ENCODE results near the gene SNRPA1. TPM values are rescaled to one million over a fixed set of nuclear protein-coding genes. Genes with fewer than 3 reads are reported as not detected.

Gene SNRPA1
- total and polyA plus RNA-seq, 2 of the 13 experiments (the other 11 are each of a cell fraction or from before 2014, with no cell fraction given): 41.2 to 108 TPM

DNA sequence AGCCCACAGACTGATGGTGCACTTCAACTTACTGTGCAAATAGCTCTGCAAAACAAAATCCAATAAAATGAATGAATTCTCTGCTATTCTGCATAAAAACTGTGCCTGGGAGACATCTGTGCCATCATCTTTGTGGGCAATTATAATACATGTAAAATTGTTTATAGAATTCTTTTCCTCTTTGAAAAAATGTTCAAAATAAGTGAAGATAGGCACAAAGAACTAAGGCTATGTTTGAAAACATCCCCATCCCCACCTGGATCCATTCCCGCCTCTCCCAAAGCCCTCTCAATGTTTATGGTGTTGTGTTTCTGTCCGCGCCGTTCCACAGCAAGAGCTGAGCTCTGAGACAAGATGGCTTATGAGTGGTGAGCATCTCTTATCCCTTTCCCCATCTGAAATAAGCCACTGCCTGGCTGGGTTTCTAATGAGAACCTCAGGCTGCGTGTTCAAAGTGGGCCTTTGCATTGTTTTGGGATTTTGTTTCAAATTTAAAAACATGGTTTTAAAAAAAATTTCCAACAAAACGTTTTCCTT lies 22.4 kb upstream of the SNRPA1 start (continued):
- TF ChIP-seq CAMTA2 (CRISPR knock-in tag; IDR thresholded peaks at IDR 0.05; ENCODE audit: borderline replicate concordance) (no peak), ZSCAN31 (CRISPR knock-in tag; IDR thresholded peaks at IDR 0.05; ENCODE audit: low read depth) (no peak), SMARCC2 (IDR thresholded peaks at IDR 0.05) (no peak), ZSCAN22 (CRISPR knock-in tag; IDR thresholded peaks at IDR 0.05) (no peak), FOXJ3 (CRISPR knock-in tag; IDR thresholded peaks at IDR 0.05; ENCODE audit: borderline replicate concordance) (no peak), SMAD9 (CRISPR knock-in tag; IDR thresholded peaks at IDR 0.05) (no peak), SP1 (IDR thresholded peaks at IDR 0.05) (no peak), SP1 (CRISPR knock-in tag; IDR thresholded peaks at IDR 0.05) (no peak), HOXD1 (CRISPR knock-in tag; IDR thresholded peaks at IDR 0.05) (no peak), NFRKB (IDR thresholded peaks at IDR 0.05) (no peak)
- TF ChIP-seq, protein P1, sequence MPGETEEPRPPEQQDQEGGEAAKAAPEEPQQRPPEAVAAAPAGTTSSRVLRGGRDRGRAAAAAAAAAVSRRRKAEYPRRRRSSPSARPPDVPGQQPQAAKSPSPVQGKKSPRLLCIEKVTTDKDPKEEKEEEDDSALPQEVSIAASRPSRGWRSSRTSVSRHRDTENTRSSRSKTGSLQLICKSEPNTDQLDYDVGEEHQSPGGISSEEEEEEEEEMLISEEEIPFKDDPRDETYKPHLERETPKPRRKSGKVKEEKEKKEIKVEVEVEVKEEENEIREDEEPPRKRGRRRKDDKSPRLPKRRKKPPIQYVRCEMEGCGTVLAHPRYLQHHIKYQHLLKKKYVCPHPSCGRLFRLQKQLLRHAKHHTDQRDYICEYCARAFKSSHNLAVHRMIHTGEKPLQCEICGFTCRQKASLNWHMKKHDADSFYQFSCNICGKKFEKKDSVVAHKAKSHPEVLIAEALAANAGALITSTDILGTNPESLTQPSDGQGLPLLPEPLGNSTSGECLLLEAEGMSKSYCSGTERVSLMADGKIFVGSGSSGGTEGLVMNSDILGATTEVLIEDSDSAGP (CRISPR knock-in tag; IDR thresholded peaks at IDR 0.05; ENCODE audit: borderline replicate concordance): no peak
- TF ChIP-seq, protein P2, sequence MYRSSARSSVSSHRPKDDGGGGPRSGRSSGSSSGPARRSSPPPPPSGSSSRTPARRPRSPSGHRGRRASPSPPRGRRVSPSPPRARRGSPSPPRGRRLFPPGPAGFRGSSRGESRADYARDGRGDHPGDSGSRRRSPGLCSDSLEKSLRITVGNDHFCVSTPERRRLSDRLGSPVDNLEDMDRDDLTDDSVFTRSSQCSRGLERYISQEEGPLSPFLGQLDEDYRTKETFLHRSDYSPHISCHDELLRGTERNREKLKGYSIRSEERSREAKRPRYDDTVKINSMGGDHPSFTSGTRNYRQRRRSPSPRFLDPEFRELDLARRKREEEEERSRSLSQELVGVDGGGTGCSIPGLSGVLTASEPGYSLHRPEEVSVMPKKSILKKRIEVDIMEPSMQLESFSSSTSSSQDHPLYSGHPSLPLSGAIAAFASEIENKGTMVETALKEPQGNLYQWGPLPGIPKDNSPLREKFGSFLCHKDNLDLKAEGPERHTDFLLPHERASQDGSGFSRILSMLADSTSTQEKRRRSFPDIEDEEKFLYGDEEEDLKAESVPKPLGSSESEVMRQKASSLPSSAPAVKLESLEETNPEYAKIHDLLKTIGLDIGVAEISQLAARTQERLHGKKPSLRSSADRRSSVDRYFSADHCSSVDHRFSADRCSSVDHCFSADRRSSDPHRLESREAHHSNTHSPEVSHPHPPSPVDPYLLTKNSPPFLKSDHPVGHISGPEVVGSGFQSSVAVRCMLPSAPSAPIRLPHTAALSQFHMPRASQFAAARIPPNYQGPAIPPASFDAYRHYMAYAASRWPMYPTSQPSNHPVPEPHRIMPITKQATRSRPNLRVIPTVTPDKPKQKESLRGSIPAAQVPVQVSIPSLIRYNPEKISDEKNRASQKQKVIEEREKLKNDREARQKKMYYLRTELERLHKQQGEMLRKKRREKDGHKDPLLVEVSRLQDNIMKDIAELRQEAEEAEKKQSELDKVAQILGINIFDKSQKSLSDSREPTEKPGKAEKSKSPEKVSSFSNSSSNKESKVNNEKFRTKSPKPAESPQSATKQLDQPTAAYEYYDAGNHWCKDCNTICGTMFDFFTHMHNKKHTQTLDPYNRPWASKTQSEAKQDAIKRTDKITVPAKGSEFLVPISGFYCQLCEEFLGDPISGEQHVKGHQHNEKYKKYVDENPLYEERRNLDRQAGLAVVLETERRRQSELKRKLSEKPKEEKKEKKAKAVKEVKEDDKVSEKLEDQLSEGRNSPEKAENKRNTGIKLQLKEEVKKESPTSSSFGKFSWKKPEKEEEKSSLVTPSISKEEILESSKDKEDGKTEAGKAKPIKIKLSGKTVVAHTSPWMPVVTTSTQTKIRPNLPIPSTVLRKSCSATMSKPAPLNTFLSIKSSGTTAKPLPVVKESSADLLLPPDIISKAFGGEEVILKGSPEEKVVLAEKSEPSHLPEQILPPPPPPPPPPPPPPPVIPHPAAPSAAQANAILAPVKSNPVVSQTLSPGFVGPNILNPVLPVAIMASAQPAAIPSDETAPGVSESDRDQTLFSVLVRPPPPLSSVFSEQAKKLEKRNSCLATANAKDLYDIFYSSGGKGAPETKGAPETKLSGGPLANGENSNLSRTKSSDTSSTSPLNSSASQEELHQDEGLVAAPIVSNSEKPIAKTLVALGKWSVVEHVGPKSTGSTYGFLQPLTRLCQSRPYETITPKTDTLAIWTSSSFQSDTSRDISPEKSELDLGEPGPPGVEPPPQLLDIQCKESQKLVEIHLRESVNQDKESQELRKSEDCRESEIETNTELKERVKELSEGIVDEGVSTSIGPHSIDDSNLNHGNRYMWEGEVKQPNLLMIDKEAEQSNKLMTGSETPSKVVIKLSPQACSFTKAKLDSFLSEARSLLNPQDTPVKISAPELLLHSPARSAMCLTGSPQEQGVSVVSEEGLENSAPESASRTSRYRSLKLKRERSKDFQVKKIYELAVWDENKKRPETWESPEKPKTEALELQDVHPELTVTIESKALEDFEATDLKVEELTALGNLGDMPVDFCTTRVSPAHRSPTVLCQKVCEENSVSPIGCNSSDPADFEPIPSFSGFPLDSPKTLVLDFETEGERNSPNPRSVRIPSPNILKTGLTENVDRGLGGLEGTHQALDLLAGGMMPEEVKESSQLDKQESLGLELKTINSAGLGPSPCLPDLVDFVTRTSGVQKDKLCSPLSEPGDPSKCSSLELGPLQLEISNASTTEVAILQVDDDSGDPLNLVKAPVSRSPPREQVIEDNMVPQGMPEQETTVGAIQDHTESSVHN (CRISPR knock-in tag; IDR thresholded peaks at IDR 0.05): no peak

All from HepG2 (cell line).